ENCODE measurements around the gene HIPK3.

- TF ChIP-seq CTCF (IDR thresholded peaks at IDR 0.05; ENCODE audit: low read depth, low read length) (no peak), EZH2phosphoT487 (IDR thresholded peaks at IDR 0.05; ENCODE audit: low read depth) (no peak)
These were observed 54.5 kb downstream of the HIPK3 start for GRCh38 chr11:33311680-33312079.

Measured in OCI-LY3 (cell line).